ENCODE data around the gene FAM117B.

Gene FAM117B

DNA sequence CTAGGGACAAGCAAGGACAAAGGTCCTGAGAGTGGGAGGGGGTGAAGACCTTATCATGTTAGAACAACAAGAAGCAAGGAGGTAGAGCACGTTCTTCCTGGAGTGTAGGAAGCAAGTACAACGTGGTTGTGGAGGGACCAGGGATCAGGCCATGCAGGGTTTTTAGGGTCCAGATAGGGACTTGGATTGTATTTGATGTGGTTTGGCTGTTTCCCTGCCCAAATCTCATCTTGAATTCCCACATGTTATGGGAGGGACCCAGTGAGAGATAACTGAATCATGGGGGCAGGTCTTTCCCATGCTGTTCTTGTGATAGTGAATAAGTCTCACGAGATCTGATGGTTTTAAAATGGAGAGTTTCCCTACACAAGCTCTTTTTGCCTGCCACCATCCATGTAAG lies 183.6 kb downstream of the FAM117B start:
- DNase-seq = no peak
